GM19238 (cell line): ENCODE measurements around the gene FAM50B.
A peak's percentile ranks its signal among the peaks of the same experiment; 100 is the strongest.

ENCODE experiments used
- DNase-seq: peaks from one replicate; pipeline ENCODE4 v3.0.0; 2011; ENCODE audit warnings: low spot score; ENCODE audit not compliant: insufficient read length

The FAM50B gene, protein sequence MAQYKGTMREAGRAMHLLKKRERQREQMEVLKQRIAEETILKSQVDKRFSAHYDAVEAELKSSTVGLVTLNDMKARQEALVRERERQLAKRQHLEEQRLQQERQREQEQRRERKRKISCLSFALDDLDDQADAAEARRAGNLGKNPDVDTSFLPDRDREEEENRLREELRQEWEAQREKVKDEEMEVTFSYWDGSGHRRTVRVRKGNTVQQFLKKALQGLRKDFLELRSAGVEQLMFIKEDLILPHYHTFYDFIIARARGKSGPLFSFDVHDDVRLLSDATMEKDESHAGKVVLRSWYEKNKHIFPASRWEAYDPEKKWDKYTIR

DNA sequence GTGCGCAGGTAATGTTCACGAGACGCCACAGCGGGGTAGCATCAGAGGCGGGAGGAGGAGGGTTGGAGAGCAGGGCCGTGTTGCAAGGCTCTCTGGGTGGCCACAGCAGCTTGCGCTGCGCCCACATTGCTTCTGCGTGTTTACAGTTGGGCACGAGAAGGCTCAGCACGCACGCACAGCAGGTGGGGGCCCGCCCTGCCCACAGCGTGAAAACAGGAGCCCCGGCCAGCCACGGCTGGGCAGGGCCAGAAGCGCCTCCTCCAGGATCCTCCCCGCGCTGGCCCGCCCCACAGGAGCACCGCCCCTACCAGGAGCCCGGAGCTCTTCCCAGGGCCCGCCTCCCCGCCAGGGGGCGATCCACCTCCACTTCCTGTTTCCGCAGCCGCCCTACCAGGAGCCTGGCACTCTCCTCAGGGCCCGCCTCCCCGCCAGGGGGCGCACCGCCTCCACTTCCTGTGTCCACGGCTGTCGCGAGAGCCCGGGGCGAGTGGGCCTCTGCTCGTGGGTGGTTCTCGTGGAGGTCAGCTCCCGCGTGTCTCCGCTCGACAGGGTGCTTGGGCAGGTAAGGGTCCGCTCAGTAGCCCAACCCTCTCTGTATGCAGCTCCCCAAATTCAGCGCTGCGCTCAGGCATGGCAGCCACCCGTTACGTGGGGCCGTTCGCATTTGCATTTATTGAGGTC lies at the start of gene FAM50B:
Gene FAM50B, plus strand, starts transcription at position 449 of the 681 bp plus-strand sequence. CDS start 439 bp downstream, outside the sequence.
- peak; percentile 79 for DNase-seq

DNA sequence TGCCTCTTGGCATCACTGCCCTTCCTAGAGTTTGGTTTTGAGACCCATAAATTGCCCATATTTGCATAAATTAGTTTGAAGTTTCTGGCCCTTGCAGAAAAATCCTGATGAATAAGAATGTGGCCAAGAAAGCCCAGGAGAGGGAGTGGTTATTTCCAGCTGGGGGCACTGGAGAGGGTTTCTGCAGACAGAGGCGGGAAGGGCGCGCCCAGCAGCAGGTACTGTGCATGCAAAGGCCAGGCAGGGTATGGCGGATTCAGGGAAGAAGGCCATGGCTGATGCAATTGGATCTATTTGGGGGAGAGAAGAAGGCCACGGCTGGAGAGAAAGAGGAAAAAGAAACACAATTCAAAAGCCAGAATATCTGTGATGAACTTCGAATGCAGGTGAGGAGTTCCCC lies 49.5 kb upstream of the FAM50B start:
- no peak for DNase-seq

DNA sequence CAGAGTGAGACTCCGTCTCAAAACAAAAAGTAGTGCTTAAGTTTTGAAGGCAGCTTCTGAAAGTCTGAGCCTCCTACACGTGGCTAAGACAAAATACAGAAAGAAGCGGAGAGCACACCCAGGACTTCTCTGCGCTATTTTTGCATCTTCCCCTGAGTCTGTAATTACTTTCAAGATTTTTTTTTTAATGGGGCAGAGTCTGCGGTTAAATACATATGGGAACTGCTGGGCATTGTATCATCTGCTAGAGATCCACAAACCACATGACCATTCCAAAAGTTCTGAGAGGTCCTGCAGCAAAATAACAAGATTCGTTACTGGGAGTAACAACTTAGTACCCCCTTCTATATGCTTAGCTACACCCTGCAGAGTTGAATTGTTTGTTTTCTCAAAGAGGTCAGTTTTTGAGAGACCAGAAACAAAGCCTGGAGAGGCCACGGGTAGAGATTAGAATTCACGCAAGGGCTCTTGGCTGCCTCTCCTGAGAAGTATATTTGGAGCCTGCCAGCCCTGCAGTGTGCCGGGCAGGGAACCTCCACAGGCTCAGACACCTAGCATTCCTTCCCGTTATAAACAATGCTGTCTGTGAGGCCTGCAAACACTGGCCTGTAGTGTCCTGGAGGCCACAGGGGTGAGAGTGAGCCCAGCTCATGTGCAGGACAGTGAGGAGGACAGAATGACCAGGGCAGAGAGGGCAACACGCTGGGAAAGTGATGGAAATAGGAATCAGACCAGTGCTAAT lies 48.2 kb upstream of the FAM50B start:
- DNase-seq, result no peak

DNA sequence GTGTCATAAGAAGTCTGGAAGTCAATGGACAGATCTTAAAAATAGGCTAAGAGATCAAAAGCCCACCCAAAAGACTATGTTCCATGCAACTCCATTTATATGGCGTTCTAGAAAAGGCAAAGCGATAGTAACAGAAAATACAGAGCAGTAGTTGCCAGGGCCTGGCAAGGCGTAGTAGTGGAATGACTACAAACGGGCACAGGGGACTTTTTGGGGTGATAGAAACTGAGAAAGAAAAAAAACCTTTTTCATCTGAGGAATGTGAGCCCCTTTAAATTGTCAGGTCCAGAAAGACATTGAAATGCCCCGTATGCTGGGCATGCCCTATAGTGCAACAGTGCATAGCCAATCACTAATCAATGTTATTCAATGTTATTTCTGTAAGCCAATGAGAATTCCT lies 47.2 kb upstream of the FAM50B start:
- DNase-seq, result no peak

DNA sequence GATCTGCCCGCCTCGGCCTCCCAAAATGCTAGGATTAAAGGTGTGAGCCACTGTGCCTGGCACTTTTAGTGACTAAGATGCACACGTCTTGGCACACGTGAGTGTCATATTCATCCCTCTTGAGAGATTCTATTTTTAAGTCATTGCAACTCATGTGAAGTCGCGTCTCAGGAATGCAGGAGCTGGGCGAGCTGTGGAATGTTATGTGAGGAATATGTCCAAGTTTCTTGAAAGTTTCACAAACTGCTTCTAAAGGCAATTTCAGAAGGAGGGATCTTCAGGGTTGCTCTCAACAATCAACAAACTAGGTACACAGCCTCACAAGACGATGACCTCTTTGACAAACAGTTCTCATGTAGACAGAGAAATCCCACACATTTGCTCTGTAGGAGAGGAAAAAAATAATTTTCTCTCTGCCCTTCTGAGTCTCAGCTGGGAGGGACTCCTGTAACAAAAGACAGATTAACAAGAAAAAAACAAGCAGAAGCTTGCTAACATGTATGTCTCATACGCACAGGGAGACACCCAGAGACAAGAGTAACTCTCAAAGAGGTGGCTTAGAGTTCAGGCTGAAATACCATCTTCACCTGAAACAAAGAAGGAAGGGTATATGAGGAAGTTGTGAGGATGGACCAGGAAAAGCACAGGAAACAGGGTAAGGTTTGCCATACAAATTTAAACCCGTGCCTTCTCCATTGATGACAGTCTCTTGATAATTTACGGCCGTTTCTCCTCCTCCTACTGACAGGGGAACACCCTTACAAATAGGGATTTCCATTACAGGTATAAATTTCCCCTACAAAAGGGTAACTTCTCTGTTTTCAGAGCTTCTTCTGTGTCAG lies 45.3 kb upstream of the FAM50B start:
- DNase-seq, result no peak

DNA sequence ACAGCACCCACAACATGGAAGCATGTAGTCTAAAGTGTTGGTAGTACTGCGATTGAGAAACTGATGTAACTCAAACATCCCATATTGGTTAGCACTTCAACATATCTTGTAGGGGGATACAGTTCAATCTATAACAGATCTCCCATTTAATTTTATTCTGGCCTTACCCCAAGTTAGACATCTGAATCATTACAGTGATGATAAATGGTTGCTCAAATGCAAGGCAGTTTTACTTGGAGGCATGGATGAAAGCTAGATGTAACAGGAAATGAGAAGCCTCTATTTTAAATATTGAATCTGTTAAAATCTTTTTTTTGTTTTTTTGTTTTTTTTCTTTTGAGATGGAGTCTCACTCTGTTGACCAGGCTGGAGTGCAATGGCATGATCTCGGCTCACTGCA lies 44.2 kb upstream of the FAM50B start:
- no peak for DNase-seq

DNA sequence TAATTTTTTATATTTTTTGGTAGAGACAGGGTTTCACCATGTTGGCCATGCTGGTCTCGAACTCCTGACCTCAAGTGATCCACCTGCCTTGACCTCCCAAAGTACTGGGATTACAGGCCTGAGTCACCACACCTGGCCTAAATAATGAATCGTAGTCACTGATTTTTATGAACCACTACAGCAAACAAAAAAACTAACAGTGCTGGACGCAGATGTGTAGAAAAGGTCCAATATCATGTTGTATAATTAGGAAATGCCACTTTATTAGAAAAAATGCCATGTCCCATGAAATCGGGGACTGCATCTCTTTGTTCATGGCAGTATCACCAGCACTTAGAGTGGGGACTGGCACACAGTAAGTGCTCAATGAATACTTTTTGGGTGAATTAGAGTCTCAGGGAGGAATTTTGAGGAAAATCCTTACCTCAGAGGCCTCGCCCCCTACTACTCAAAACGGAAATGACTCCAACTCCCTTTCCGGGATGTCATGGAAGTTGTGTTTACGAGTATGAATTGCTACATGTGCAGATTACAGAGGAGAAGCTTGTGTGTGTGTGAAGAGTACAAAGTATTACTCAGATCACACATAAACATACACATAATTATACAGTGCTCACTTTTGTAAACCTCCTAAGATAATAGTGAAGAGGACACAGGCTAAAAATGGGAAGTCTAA lies 43.6 kb upstream of the FAM50B start:
- DNase-seq, result no peak

DNA sequence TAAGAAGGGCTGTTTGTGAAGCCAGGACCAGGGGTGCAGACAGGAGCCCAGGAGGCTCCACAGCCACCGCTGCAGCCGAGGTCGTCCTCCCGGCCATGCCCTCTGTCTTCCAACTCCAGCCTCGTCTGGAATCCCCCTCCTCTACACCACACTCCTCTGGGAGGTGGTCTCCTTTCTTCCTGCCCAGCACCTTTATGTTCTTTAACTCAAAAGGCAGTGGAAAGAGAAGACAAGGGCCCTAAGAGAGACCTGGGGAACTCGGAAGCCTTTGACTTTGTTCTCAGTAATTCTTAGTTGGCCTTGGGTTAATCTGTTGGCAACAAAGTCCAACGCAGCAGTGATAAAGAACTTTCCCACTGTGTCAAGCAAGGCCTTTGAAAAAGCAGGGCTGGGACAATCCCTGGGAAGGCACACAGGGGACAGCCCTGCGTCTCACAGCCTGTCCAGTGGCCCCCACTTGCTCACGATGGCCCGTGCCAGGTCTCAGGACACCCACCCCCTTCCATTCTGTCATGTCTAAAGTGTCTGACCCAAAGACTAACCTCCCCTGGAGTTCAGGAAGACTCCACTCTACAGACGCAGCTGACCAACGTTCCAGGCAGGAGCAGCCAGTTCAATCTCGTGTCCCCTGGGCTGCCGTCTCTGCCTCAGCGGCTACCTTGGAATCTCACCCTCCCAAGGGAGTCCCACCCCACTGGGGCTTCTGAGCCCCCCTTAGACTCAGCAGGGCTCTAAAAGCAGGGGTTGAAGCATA lies 42.8 kb upstream of the FAM50B start:
- DNase-seq, result no peak

DNA sequence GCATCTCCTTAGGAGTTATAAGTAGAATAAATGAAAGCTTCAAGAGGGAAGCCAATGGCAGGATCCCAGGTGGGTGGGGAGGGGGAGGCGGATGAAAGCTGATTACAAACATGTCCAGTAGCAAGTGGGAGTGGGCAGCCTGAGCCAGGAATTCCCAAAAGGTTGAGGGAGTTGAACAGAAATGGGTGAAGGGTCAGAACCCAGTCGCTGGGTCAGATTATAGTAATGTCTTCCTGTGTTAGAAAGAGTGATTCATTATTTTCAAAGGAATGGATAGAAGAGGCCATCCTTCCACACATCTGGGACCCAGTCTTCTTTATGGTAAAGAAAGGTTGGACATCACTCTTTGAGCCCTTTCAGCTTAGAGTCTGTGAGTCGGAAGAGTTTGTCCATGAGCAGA lies 41.0 kb upstream of the FAM50B start:
- no peak for DNase-seq

DNA sequence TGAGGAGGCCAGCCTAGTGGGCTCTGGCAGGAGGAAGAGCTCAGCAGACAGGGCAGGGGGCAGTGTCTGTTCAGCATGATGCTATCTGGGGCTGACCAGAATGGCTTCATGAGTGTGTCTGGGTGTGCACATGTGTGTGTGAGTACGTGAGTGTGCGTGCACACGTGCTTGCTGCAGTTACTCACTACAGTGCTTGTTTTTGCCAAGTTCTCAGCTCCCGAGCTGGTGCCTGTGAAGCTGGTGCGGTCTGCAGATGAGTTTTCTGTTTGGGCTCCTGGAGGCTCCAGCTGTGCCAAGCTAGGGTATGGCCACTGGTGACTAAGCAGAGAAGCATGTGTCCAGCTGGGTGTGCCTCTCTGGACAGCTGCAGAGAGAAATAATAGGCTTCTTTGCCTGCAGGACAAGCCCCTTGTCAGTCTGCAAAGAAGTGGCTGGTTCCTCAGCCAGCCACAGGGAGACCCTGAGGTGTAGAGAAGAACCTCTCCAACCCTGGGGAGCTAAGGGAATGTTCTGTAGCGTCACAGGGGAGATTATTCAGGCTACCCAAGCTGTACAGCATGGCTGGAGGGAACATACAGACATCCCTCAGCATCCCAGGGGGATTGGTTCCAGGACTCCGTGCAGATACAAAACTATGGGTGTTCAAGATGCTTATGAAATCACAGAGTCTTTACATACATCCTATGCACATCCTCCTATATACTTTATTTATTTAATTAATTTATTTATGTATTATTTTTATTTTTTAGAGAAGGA lies 40.2 kb upstream of the FAM50B start:
- no peak for DNase-seq

DNA sequence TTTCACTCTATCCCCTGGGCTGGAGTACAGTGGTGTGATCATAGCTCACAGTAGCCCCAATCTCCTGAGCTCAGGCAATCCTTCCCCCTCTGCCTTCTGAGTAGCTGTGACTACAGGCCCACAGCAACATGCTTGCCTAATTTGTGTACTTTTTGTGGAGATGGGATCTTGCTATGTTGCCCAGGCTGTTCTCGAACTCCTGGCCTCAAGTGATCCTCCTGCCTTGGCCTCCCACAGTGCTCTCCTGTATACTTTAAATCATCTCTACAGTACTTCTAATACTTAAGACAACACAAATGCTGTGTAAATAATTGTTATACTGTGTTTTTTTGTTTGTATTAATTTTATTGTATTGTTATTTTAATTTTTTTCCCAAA lies 39.7 kb upstream of the FAM50B start:
- no peak for DNase-seq

DNA sequence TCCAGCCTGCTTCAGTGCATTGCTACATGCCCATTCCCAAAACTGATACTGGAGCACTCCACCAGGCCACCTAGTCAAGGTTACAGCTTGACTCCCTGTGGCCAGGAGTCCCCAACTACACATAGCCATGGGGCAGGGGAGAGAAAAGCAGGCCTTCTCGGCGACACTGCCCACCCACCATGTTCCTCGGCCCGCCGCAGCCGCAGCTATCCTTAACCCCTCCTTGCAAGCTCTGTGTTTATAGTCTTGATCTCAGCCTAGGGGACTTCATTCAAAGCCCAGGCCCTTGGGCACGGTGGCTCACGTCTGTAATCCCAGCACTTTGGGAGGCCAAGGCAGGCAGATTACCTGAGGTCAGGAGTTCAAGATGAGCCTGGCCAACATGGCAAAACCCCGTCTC lies 39.2 kb upstream of the FAM50B start:
- no peak for DNase-seq

DNA sequence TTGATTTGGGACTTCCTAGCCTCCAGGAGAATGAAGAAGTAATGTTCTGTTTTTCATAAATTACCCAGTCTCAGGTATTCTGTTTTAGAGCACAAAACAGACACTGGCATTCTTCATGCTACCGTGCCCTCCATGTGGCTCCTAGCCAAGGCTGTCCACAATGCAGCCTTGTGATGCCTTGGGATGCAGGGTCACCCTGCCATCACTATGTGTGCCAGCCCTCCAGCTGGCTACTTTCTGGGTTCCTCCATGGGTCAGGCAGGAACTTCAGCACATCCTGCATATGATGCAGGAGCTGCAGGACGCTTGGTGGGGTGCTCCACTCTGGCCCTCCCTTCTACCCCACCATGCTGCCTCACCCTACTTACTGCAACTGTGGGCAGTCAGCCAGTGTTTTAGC lies 38.0 kb upstream of the FAM50B start:
- no peak for DNase-seq

DNA sequence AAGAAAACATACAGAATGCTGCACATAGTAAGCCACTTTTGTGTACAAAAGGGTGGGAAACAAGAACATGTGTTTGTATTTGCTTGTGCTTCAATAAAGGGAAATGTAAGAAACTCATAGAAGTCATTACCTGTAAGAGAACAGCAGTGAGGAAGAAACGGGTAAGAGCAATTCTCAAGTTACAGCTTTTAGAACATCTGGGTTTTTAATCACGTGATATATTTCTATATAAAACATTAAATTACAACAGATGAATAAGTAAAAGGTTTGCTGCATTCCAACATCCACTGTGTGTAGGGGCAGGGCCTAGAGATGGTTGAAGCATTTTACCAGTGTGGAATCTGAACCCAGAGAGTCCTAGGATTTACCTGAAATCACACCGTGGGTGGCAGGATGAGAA lies 36.6 kb upstream of the FAM50B start:
- DNase-seq, result no peak

DNA sequence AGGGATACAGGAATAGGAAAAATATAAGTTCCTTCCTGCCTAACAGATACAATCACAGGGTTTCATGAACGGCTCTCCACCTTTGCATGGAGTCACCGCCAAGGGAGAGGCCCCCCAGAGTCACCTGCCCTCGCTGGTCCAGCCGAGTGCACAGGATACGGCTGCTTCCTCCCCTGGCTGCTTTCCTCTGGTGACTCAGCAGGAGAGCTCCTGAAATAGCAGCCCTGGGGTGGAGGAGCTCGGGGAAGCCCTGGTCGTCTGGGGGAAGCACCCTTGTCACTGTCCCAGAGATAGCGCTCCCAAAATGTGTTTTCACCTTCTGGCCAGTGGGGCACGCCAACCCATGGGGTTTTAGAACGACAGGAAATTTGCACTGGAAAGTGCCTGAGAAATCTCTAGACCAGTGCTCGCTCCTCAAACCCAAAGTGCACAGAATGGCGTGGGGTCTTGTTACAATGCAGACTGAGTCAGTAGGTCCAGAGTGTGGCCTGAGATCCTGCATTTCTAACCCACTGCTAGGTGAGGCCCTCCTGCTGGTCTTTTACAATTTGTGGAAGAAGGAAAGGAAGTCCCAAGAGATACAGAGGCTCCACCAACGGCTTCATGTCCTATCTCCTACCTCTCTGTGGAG lies 35.9 kb upstream of the FAM50B start:
- peak; percentile 33 for DNase-seq

DNA sequence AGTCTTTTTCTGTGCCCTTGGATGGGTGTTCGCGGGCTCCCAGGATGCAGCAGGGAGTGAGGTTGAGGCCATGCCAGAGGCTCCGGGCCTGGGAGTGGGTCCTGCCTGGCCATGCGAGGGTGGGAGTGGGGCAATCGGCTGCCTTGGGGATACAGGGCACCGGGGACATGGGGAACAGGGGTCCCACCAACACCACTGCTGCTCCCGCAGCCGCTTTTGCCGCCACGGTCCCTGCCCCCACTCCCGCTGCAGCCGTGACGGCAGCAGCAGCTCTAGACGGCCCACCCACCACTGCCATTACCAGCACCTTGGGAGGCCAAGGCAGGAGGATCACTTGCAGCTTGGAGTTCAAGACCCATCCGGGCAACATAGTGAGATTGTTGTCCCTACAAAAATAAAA lies 35.3 kb upstream of the FAM50B start:
- no peak for DNase-seq

DNA sequence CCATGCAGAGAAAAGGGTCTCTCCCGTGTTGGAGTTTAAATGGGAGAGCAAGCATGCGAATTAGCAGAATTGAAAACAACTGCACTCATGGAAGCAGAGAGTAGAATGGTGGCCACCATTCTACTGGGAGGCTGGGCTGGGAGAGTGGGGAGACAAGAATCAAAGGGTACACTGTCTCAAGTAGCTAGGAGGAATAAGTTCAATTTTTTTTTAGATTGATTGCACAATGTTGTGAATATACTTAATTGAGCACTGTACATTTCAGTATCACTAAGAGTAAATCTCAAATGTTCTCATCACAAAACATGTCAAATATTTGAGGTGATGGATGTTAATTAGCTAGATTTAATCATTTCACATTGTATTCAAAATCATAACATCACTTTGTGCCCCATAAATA lies 34.6 kb upstream of the FAM50B start:
- DNase-seq, result no peak

DNA sequence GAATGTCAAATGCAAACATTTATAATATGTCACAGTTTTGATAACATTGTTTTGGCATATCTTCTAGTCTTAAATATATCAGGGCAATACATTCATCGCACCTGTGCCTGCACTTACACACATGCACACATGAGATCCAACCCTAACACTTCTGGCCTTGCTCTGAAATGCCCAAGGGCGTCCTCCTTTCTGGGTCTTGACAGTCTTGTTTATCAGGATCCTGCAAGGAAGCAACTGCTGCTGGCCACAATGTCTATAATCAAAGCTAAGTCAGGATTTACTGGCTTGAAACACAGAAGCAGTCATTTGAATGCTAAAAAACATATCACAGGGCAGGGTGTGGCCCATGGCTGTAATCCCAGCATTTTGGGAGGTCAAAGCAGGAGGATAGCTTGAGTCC lies 32.9 kb upstream of the FAM50B start:
- no peak for DNase-seq
